NCI-H1436 treated with DMSO at 0.1 percent for 48 hours (cell line): ENCODE measurements around the gene PACSIN2.
"Not testable (repeated sequence)": the region's sequence is repeated elsewhere in the genome, so short reads cannot be mapped to it uniquely, and the experiment has no call there.

Experiments used
- DNase-seq: peaks from one replicate; lab custom pipeline; 2025; lab: John Stamatoyannopoulos, UW

Gene PACSIN2

DNA sequence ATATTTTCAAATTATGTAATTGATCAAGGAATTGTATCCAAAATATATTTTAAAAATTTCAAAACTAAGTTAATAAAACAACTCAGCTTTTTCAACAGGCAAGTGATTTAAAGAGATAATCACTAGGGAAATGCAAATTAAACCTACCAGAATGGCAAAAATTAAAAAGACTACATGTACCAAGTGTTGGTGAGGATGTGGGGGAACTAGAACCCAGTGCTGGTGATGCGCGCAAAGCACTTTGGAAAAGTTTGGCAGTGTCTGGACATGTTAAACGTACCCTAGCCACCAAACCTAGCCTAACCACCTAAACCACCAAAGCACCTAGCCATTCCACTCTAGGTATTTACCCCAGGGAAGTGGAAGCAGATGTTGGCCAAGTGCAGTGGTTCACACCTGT lies 22.9 kb downstream of the PACSIN2 start:
- no peak for DNase-seq

DNA sequence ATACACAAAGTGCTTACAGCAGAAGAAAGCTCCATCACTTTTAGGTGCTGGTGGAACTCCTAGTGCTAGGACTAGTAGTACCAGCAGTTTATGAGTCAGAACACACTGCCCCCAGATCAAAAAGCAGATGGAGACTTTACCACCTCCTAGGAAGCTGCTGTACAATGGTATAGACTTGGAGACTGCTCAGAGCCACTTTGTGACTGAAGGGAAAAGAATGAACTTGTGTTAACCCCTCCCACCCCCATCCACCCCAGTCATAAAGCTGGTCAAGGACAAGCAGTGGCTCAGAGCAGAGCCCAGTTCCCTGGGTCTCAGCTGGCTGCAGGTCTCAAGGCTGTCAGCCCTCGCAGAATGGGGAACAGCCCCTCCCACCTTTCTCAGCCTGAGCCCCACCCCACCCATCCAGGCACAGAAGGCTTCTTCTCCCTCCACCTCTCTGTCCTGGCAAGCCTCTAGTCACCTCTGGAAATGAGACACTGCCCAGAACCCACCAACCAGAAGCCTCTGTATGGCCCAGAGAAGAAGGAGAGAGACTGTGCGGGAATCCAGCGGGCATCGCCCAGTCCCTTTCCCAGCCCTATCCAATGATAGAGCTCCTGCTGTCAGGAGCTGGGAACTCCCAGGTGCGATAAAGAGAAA lies 23.8 kb downstream of the PACSIN2 start:
- DNase-seq: no peak

GRCh38 chr22:42990131-42990838 lies 24.7 kb downstream of the PACSIN2 start:
- no peak for DNase-seq

GRCh38 chr22:42986115-42986514 lies 28.8 kb downstream of the PACSIN2 start:
- DNase-seq: no peak

DNA sequence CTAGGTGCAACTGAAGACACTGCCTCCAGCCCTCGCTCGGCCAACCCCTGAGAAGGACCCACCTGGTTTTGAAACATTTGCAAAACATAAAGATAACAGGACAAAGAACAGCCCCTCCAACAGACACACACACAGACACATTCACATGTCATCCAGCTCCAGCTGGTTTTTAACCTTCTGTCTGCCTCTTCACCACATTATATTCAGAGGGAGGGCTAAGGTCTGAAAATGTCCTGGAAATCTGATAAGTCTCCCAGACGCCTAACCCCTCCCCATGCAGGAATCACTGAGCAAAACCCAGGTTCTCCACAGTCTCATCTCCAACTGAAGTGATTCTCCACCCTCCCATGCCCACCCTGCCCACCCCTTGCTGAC lies 29.4 kb downstream of the PACSIN2 start:
- DNase-seq: no peak

DNA sequence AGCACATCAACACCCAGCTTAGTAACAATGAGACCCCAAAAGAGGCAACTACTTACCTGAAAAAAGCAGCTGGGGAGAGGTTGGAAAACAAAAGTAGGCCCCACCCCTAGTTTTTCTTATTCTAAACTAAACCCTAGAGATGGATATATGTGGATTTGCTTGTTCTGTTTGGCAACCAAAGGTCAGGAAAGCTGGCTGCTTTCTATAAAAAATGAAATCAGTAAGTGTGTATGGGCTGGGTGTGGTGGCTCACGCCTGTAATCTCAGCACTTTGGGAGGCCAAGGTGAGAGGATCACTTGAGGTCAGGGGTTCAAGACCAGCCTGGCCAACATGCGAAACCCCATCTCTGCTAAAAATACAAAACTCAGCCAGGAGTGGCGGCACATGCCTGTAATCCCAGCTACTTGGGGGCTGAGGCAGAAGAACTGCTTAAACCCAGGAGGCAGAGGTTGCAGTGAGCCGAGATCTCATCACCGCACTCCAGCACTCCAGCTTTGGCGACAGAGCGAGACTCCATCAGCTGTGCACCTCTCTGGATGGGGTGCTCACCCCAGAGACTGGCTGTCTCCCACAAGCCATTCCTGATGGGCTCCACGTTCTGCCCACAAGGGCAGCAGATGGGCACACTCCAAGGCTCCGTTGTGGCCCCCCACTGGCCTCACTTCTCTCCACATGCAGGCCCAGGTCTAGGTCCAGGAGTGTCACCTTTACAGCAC lies 30.0 kb downstream of the PACSIN2 start:
- no peak for DNase-seq

- DNase-seq: no peak
Measured at GRCh38 chr22:42984397-42984796, 30.6 kb downstream of the PACSIN2 start.

DNA sequence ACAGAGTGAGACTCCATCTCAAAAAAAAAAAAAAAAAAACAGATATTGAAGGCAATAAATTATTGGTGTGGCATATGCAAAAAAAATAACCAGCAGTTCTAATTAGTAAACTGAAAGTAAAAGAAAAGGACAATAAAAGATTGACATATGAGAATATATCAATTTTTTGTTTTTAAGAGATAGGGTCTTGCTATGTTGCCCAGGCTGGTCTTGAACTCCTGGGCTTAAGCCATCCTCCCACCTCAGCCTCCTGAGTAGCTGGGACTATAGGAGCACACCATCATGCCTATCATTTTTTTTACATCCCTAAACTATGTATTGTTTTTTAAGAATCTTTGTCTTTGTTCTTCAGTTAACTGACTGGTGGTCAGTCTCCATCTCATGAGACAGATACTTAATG lies 31.5 kb downstream of the PACSIN2 start:
- DNase-seq: no peak

GRCh38 chr22:42979606-42980005 lies 35.3 kb downstream of the PACSIN2 start:
- DNase-seq: no peak

GRCh38 chr22:42978453-42979103 lies 36.4 kb downstream of the PACSIN2 start:
- no peak for DNase-seq

DNA sequence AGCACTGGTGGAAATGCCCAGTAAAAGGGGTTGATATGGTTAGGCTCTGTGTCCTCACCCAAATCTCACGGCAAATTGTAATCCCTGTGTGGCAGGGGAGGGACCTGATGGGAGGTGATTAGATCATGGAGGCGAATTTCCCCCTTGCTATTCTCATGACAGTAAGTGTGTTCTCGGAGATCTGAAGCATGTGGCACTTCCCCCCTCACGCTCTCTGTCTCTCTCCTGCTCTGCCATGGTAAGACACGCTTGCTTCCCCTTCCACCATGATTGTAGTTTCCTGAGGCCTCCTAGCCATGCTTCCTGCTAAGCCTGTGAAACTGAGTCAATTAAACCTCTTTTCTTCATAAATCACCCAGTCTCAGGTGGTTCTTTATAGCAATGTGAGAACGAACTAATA lies 37.4 kb downstream of the PACSIN2 start:
- DNase-seq: no peak

DNA sequence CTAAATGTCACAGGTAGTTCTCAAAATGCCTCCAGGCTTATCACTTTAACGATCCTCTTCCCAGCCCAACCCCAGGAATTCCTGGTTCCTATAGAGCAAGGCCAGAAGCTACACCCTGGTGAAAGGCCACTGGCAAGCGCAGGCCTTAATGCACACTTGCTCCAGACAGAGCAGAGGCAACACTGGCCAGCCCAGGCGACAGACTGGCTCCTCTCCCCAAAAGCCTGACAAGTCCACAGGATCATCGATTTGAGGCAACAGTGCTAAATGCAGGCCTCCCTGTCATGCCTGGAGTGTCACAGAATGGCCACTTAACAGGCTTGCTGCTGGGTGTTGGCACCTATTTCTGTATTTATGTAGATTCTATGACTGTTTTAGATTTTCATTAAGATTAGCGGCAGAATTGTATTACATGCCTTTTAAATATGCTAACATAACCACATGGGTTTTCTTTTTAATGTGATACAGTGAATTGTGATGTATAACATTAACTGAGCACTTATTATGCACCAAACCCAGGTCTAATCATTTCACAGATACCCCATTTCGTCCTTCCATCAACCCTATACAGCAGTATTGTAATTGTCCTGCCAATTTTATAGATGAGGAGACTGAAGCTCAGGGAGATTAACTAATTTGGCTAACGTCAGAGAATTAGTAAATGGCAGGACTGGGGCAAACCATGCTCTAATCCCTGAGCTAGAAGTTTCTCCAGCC lies 38.6 kb downstream of the PACSIN2 start:
- DNase-seq: no peak

- DNase-seq: no peak
Measured at GRCh38 chr22:42974223-42974622, 40.7 kb downstream of the PACSIN2 start.

DNA sequence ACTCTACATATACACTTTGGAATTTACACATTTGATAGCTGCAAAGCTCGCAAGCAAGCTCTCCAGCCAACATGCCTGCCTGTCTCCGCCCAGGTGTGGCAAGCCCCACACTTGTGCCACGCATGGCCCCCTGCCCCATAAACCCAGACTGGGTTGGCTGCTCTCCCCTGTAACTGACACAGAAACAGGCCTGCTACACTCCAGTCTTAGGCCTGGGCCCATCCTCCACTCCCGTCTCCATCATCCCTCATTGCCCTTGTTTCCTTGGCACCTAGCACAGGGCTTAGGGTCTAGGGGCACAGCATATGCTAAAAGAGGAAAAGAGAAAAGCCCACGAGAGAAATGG lies 41.4 kb downstream of the PACSIN2 start:
- DNase-seq: no peak

- no peak for DNase-seq
Measured at GRCh38 chr22:42972649-42973535, 42.1 kb downstream of the PACSIN2 start.

GRCh38 chr22:42971473-42971860 lies 43.5 kb downstream of the PACSIN2 start:
- not testable (repeated sequence) for DNase-seq

DNA sequence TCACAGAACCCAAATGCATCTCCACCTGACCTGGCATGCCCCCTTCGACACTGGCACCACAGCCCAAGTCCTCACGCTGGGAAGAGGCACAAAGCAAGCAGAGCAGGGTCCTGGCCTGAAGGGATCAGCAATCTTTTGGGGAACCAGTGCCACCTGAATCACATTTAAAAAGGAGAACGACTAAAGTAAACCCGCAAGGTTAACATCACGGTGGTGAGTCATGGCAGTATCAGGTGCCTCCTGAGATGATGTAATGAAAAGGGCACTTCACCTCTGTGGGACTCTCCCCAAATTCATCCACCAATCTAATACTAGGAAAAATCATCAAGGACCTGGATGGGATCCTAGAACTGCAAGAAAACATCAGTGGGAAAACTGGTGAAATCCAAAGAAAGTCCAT lies 44.9 kb downstream of the PACSIN2 start:
- no peak for DNase-seq

DNA sequence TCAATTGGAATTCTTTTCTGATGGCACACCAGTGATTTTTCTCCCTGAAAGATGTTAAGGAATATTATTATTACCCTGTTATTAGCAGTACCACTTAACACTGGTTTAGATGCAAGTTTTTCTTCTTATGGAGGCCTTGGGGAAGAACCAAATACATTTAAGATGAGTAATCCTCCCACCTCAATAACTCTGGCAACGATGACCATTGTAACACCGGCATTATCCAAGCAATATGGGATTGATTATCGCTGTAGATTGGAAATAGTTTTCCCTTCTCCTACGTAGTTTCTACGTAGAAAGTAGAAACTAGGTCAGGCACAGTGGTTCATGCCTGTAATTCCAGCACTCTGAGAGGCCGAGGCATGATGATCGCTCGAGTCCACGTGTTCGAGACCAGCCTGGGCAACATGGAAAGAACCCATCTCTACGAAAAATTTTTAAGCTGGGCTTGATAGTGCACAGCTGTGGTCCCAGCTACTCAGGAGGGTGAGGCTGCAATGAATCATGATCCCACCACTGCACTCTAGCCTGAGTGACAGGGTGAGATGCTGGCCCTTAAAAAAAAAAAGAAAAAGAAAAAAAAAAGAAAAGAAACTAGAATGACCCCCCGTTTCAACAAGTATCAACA lies 45.5 kb downstream of the PACSIN2 start:
- no peak for DNase-seq

GRCh38 chr22:42967933-42968332 lies 47.0 kb downstream of the PACSIN2 start:
- DNase-seq: no peak

DNA sequence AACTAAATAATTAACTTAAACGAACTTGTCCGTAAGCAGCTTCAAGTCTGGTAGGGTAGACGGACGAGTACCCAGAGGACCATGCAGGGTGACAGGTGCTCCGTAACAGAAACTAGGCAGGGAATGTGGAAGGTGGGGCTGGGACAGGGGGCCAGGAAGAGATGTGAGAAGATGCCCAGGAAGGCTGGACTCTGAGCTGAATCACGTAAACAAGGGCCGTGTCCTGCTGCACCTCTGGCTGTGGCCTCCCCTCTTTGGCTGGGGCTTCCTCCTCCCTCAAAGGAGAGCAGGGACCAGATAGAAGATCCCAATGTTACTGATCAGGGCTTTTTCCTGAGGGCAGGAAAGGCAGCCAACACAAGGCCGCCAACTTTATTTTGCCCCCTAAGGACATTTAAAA lies 47.9 kb downstream of the PACSIN2 start:
- no peak for DNase-seq

DNA sequence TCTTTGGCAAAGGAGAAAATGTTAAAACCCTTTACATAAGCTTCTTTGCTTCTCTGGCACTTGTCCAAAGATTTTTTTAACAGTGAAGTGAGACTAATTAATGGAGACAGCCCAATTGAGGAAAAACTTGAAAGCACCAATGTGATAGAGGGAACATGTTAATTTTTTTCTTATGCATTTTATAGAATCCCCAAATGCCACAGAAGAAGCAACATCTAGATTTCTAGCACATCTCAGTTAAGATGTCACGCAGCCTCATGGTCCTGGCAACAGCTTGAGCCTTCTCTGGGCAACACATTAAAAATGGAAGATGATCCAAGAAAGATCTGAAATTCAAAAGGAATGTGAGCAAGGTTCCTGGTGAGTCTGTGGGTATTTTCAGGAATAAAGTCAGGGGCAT lies 48.5 kb downstream of the PACSIN2 start:
- DNase-seq: no peak
